ENCODE data around the gene FGD2.
A peak's percentile ranks its signal among the peaks of the same experiment; 100 is the strongest.

Gene FGD2

DNA sequence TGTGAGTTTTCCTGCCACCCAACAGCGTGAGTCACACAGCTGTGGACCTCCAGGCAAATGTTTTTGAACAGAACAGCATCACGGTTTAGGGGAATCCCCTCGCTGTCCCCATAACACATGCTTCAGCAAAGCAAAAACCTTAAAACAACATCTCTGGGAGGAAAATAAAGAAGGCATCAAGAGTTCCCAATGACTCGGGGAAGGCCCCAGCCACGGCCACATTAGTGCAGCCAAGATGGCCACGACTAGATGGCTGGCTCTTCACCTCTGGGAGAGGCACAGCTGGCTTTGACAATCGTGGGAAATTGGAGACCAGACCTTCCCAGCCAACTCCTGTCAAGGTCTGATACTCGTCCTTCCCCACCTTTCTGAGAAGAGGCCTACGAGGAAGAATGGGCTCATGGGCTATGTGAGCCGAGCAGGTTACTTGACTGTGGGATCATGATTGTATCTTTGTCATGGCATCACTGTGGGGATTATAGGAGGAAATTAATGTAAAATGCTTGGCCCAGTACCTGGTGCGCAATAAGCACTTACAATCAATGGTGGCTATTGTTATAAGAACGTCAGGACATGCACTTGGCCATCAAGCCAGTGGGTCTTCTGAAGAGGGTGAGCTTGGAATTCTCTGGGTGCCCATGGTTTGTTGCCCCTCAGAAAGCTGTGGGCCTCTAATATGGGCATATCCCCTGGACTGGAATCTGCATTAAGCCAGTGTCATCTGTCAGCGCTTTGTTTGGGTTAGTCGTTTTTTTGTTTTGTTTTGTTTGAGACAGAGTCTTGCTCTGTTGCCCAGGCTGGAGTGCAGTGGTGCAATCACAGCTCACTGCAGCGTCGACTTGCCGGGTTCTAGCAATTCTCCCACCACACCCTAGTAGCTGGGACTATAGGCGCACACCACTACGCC lies 43.6 kb downstream of the FGD2 start:
- peak; percentile 87 for DNase-seq
- in situ Hi-C loops (cut with HindIII; ENCODE audit: low pct_ligation_motif_present, low sequenced_read_pairs), result no loop called here
- Histone ChIP-seq H3K27me3 (replicated peaks) (no peaks in the 10 kb centered on the region), H3K36me3 (replicated peaks) (no peaks in the 10 kb centered on the region), H3K4me3 (ENCODE audit: low read depth, low read length) (no peak overlapping the region), H3K27ac (peak overlapping the region; percentile 67)
- TF ChIP-seq, protein P1, sequence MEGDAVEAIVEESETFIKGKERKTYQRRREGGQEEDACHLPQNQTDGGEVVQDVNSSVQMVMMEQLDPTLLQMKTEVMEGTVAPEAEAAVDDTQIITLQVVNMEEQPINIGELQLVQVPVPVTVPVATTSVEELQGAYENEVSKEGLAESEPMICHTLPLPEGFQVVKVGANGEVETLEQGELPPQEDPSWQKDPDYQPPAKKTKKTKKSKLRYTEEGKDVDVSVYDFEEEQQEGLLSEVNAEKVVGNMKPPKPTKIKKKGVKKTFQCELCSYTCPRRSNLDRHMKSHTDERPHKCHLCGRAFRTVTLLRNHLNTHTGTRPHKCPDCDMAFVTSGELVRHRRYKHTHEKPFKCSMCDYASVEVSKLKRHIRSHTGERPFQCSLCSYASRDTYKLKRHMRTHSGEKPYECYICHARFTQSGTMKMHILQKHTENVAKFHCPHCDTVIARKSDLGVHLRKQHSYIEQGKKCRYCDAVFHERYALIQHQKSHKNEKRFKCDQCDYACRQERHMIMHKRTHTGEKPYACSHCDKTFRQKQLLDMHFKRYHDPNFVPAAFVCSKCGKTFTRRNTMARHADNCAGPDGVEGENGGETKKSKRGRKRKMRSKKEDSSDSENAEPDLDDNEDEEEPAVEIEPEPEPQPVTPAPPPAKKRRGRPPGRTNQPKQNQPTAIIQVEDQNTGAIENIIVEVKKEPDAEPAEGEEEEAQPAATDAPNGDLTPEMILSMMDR (IDR thresholded peaks at IDR 0.05; ENCODE audit: low read depth, low read length, missing control alignments), result no peak

DNA sequence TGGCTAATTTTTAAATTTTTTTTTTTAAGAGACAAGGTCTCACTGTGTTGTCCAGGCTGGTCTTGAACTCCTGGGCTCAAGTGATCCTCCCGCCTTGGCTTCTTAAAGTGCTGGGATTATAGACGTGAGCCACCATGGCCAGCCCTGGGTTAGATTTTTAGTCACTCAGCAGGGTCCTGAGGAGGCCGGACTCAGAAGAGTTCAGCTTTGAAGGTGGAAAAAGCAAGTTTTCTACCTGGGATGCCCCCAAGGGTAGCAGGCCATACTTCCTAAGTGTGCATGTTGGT lies 44.2 kb downstream of the FGD2 start:
- TF ChIP-seq, protein P1 (IDR thresholded peaks at IDR 0.05; ENCODE audit: low read depth, low read length, missing control alignments), result no peak
- Histone ChIP-seq H3K36me3 (replicated peaks) (no peaks in the 10 kb centered on the region), H3K27me3 (replicated peaks) (no peaks in the 10 kb centered on the region), H3K27ac (no peak overlapping the region), H3K4me3 (ENCODE audit: low read depth, low read length) (no peak overlapping the region)
- no peak for DNase-seq
- in situ Hi-C loops (cut with HindIII; ENCODE audit: low pct_ligation_motif_present, low sequenced_read_pairs), result no loop called here

- no peak for DNase-seq
- no peak overlapping the region for H3K27ac ChIP-seq
- H3K36me3 ChIP-seq (replicated peaks), result no peaks in the 10 kb centered on the region
- no peak overlapping the region for H3K4me3 ChIP-seq (ENCODE audit: low read depth, low read length)
- TF ChIP-seq, protein P1 (IDR thresholded peaks at IDR 0.05; ENCODE audit: low read depth, low read length, missing control alignments), result no peak
- in situ Hi-C loops (cut with HindIII; ENCODE audit: low pct_ligation_motif_present, low sequenced_read_pairs), result no loop called here
- no peaks in the 10 kb centered on the region for H3K27me3 ChIP-seq (replicated peaks)
These were observed 44.8 kb downstream of the FGD2 start for GRCh38 chr6:37050045-37050853.

DNA sequence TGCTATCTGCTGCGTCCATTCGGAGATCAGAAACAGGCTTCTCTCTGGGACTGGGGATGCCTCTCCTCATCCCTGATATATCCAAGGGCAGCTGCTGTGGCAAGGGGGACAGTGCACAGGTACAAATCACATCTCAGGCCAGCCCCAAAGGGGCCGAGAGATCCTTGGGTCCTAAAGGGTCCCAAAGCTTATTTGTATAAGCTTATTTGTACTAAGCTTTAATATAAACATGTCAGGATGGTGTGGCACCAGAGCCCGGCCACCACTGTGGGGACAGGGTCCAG lies 45.3 kb downstream of the FGD2 start:
- H3K27ac ChIP-seq, result no peak overlapping the region
- TF ChIP-seq, protein P1 (IDR thresholded peaks at IDR 0.05; ENCODE audit: low read depth, low read length, missing control alignments), result no peak
- no peaks in the 10 kb centered on the region for H3K27me3 ChIP-seq (replicated peaks)
- no peaks in the 10 kb centered on the region for H3K36me3 ChIP-seq (replicated peaks)
- H3K4me3 ChIP-seq (ENCODE audit: low read depth, low read length), result no peak overlapping the region
- in situ Hi-C loops (cut with HindIII; ENCODE audit: low pct_ligation_motif_present, low sequenced_read_pairs), result no loop called here
- no peak for DNase-seq

DNA sequence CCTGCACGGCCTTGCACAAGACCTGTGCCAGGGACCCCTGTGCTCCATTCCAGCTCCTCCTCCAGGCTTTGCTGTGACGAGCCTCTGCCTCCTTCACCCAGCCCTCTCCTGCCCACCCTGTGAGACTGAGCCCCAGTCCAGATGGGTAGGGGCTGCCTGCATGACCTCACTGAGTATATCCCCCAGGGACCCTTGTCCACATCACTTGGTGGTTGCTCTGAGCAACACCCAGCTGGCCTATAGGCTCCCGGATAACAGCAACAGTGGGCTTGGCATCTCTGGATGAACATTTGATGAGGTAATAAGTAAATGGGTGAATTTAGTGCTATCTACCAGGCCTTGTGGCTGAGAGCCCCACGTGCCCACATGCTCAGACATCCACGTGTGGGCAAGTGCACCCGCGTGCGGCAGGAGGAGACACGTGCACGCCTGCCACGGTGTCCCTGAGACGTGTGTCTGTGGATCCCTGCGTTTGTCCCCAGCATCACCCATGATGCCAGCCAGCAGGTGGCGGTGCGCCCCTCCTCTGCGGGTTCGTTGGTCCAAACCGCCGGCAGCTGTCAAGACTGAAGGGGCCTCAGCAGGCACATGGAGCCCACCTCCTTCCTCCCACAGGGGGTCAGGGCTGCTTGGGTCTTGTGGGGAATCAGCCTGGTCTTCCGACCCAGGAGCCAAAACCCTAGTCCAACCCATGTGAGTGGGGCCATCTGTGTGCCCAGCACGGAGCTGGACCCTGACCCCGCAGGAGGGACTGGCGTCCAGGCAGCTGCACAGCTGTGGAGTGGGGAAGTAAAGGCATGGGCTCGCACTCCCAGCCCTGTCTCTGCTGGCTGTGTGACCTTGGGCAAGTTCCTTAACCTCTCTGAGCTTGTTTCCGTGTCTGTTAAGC lies 45.9 kb downstream of the FGD2 start:
- H3K27ac ChIP-seq, result no peak overlapping the region
- H3K36me3 ChIP-seq (replicated peaks), result no peaks in the 10 kb centered on the region
- DNase-seq, result peak; percentile 67
- in situ Hi-C loops (cut with HindIII; ENCODE audit: low pct_ligation_motif_present, low sequenced_read_pairs), result no loop called here
- TF ChIP-seq, protein P1 (IDR thresholded peaks at IDR 0.05; ENCODE audit: low read depth, low read length, missing control alignments), result peak; percentile 93
- no peak overlapping the region for H3K4me3 ChIP-seq (ENCODE audit: low read depth, low read length)
- H3K27me3 ChIP-seq (replicated peaks), result no peaks in the 10 kb centered on the region

Measured in brain microvascular endothelial cell (primary cell).